CD4-positive, CD25-positive, alpha-beta regulatory T cell (primary cell): ENCODE measurements around the gene BACE2. TPM values are rescaled to one million over a fixed set of nuclear protein-coding genes. Genes with fewer than 3 reads are reported as not detected.

ENCODE experiments used
- ATAC-seq, 2 donors: fragments of 150-1000 bp; cut with Tn5 transposase; one replicate each; pipeline ENCODE4 v1.10.0; 2021; ENCODE audit warnings: low read depth in 2 of 2, moderate number of reproducible peaks in 2 of 2, moderate library complexity in 1 of 2
- DNase-seq, 3 donors: peaks; one replicate each; pipeline versions ENCODE4 v3.0.0 to v3.0.0-alpha.2; 2012 to 2022; ENCODE audit warnings: mixed read lengths in 1 of 3
- H3K27ac ChIP-seq: one replicate; pipeline ENCODE4 v1.7.0; 2013; ENCODE audit warnings: mild to moderate bottlenecking, low read length; ENCODE audit not compliant: insufficient read depth, poor library complexity, severe bottlenecking
- H3K27me3 ChIP-seq: one replicate; pipeline ENCODE4 v1.7.0; 2013; ENCODE audit warnings: low read length; ENCODE audit not compliant: control insufficient read depth, insufficient read depth
- H3K36me3 ChIP-seq: one replicate; pipeline ENCODE4 v1.7.0; 2013; ENCODE audit warnings: mild to moderate bottlenecking, low read length, moderate library complexity; ENCODE audit not compliant: control insufficient read depth, insufficient read depth
- H3K4me1 ChIP-seq: 2 replicates; pipeline ENCODE4 v1.7.0; 2013; ENCODE audit warnings: mild to moderate bottlenecking, low read length; ENCODE audit not compliant: insufficient read depth, control insufficient read depth, poor library complexity, severe bottlenecking
- H3K4me3 ChIP-seq: one replicate; pipeline ENCODE4 v1.7.0; 2013; ENCODE audit warnings: low read depth, mild to moderate bottlenecking, low read length, moderate library complexity
- H3K9me3 ChIP-seq, 2 experiments: 1 replicate in 1 of 2; 2 replicates in 1 of 2; pipeline ENCODE4 v1.7.0; 2013; ENCODE audit warnings: low read length in 2 of 2, mild to moderate bottlenecking in 1 of 2, moderate library complexity in 1 of 2; ENCODE audit not compliant: control insufficient read depth in 2 of 2
- H3K27ac Mint-ChIP-seq, 3 donors: one replicate each; pipeline ENCODE4 v1.8.0; 2020 to 2022; ENCODE audit warnings: mild to moderate bottlenecking in 3 of 3, mixed read lengths in 3 of 3, moderate library complexity in 2 of 3
- H3K27me3 Mint-ChIP-seq: one replicate; pipeline ENCODE4 v1.8.0; 2022; ENCODE audit warnings: mild to moderate bottlenecking, mixed read lengths
- H3K36me3 Mint-ChIP-seq: one replicate; pipeline ENCODE4 v1.8.0; 2020; ENCODE audit warnings: mixed read lengths
- H3K4me1 Mint-ChIP-seq, 4 donors: one replicate each; pipeline ENCODE4 v1.8.0; 2020 to 2022; ENCODE audit warnings: mixed read lengths in 4 of 4, mild to moderate bottlenecking in 1 of 4
- H3K4me3 Mint-ChIP-seq, 4 donors: one replicate each; pipeline ENCODE4 v1.8.0; 2020 to 2022; ENCODE audit warnings: mild to moderate bottlenecking in 4 of 4, mixed read lengths in 4 of 4, moderate library complexity in 3 of 4
- H3K9me3 Mint-ChIP-seq, 7 donors: one replicate each; pipeline ENCODE4 v1.8.0; 2020 to 2022; ENCODE audit warnings: mixed read lengths in 7 of 7, mild to moderate bottlenecking in 3 of 7, moderate library complexity in 2 of 7
- polyA plus RNA-seq, 4 donors: library from polyadenylated mRNA; unstranded; fragments of 300-500 nt; fragmentation: Illumina TruSeq; gene quantifications; one replicate each; pipeline ENCODE4 v1.2.3, GENCODE V29; 2021
- total RNA-seq: library from RNA; stranded (reverse); gene quantifications from one replicate; pipeline ENCODE4 v1.2.3, GENCODE V29; 2022

BACE2 gene
- total and polyA plus RNA-seq, 5 donors from 2014 or later: 0.70 to 2.5 (median 1.1) TPM

- Mint-ChIP-seq H3K9me3 (peaks cover 0 to 2% (median 0%) of the 10 kb centered on the region in 7 donors), H3K27me3 (no peaks in the 10 kb centered on the region), H3K27ac (no peak overlapping the region), H3K4me1 (no peaks in the 10 kb centered on the region), H3K36me3 (no peaks in the 10 kb centered on the region), H3K4me3 (no peak overlapping the region)
- no peaks in the 10 kb centered on the region for H3K36me3 ChIP-seq
- no peak for DNase-seq
- H3K27ac ChIP-seq: no peak overlapping the region
- H3K9me3 ChIP-seq: no peaks in the 10 kb centered on the region
- no peak for ATAC-seq
- H3K27me3 ChIP-seq: no peaks in the 10 kb centered on the region
- no peak overlapping the region for H3K4me3 ChIP-seq
- no peaks in the 10 kb centered on the region for H3K4me1 ChIP-seq
Observed at GRCh38 chr21:41209016-41209619, 41.2 kb downstream of the BACE2 start.

DNA sequence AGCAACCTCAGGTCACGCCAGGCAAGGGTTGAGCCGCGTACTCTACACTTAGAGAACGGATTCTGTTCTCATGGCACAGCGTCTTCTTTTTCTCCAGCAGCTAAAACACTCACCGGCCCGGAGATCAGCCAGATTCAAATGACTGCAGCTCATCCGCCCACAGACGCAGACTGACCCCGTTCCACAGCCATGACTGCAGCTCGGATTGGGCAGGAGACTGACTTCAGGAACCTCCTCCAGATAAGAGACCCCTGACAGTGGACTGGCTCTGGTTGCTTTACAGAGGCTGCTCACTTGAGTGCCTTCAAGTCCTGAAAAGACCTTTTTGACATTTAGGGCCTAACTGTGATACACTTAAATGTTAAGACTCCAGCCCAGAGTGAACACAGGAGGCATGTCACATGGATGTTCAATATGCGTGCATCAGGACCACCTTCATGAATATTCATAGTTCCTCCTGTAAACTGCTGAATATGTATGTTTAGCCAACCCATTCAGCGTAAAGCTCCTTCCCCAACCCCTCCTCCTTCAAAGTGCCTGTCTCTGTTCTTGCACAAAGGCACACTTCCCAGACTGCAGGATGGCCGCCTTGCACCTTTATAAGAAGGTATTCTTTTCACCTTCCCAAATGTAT is 42.6 kb downstream of the BACE2 start:
- DNase-seq: no peak

DNA sequence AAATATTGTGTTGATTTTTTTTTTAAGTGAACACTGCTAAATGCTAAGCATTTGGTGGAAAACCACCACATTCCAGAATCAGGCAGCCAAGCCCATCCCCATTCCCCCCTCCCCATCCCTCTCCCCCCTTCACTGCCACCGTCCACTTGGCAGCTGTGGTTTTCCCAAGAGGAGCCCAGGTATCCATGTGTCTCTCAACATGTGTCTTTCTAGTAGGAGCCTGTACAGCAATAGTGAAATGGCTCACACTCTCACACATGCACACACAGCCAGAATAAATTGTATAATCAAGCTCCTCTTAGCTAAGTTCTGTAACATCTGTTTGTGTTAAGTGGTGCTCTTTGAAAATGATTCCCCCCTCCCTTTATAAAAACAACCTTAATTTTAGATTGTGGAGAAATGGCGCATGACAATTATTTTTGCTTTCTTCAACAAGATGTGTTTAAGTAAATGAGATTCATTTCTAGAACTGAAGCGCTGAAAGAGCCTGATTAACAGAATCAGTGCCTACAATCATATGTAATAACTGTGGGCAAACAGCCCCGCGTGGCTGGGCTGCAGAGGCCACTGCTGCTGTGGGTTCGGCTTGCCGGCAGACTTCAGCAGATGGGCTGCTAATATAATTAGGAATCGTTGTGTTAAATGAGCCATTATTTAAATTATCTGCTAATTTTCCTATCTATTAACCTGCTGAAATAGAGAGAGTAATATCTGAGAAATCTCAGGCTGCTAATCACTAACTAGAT is 43.3 kb downstream of the BACE2 start:
- no peaks in the 10 kb centered on the region for H3K27me3 ChIP-seq
- no peaks in the 10 kb centered on the region for H3K36me3 ChIP-seq
- DNase-seq (no peak), ATAC-seq (no peak)
- Mint-ChIP-seq H3K4me3 (no peak overlapping the region), H3K27ac (no peak overlapping the region), H3K36me3 (no peaks in the 10 kb centered on the region), H3K4me1 (no peaks in the 10 kb centered on the region), H3K9me3 (peaks cover 0 to 2% (median 0%) of the 10 kb centered on the region in 7 donors), H3K27me3 (no peaks in the 10 kb centered on the region)
- no peaks in the 10 kb centered on the region for H3K9me3 ChIP-seq
- H3K4me3 ChIP-seq: no peak overlapping the region
- no peaks in the 10 kb centered on the region for H3K4me1 ChIP-seq
- H3K27ac ChIP-seq: no peak overlapping the region

More for the DNA sequence above, 42.6 kb downstream of the BACE2 start:
- Mint-ChIP-seq H3K27ac (no peak overlapping the region), H3K4me1 (no peaks in the 10 kb centered on the region), H3K9me3 (peaks cover 0 to 2% (median 0%) of the 10 kb centered on the region in 7 donors), H3K36me3 (no peaks in the 10 kb centered on the region), H3K4me3 (no peak overlapping the region), H3K27me3 (no peaks in the 10 kb centered on the region)
- H3K27me3 ChIP-seq: no peaks in the 10 kb centered on the region
- no peaks in the 10 kb centered on the region for H3K9me3 ChIP-seq
- no peak for ATAC-seq
- H3K27ac ChIP-seq: no peak overlapping the region
- no peaks in the 10 kb centered on the region for H3K36me3 ChIP-seq
- H3K4me1 ChIP-seq: no peaks in the 10 kb centered on the region
- no peak overlapping the region for H3K4me3 ChIP-seq

GRCh38 chr21:41213021-41213420 is 45.1 kb downstream of the BACE2 start:
- peaks cover 0 to 2% (median 0%) of the 10 kb centered on the region in 7 donors for H3K9me3 Mint-ChIP-seq
- H3K27ac ChIP-seq: no peak overlapping the region
- H3K27ac Mint-ChIP-seq: no peak overlapping the region
- H3K27me3 Mint-ChIP-seq: no peaks in the 10 kb centered on the region
- no peak overlapping the region for H3K4me3 ChIP-seq
- H3K4me3 Mint-ChIP-seq: no peak overlapping the region
- H3K4me1 ChIP-seq: no peaks in the 10 kb centered on the region
- ATAC-seq: no peak
- H3K27me3 ChIP-seq: no peaks in the 10 kb centered on the region
- no peaks in the 10 kb centered on the region for H3K36me3 Mint-ChIP-seq
- no peaks in the 10 kb centered on the region for H3K4me1 Mint-ChIP-seq
- no peak for DNase-seq
- no peaks in the 10 kb centered on the region for H3K36me3 ChIP-seq
- H3K9me3 ChIP-seq: no peaks in the 10 kb centered on the region

GRCh38 chr21:41215856-41216408 is 48.0 kb downstream of the BACE2 start:
- no peaks in the 10 kb centered on the region for H3K27me3 Mint-ChIP-seq
- Histone ChIP-seq H3K4me1 (no peaks in the 10 kb centered on the region), H3K9me3 (no peaks in the 10 kb centered on the region), H3K27me3 (no peaks in the 10 kb centered on the region), H3K27ac (no peak overlapping the region), H3K4me3 (no peak overlapping the region), H3K36me3 (no peaks in the 10 kb centered on the region)
- no peaks in the 10 kb centered on the region for H3K36me3 Mint-ChIP-seq
- peaks cover 0 to 2% (median 0%) of the 10 kb centered on the region in 7 donors for H3K9me3 Mint-ChIP-seq
- no peak overlapping the region for H3K4me3 Mint-ChIP-seq
- no peaks in the 10 kb centered on the region for H3K4me1 Mint-ChIP-seq
- DNase-seq (no peak), ATAC-seq (no peak)
- no peak overlapping the region for H3K27ac Mint-ChIP-seq

GRCh38 chr21:41216486-41216885 is 48.5 kb downstream of the BACE2 start:
- no peak overlapping the region for H3K27ac ChIP-seq
- H3K36me3 Mint-ChIP-seq: no peaks in the 10 kb centered on the region
- H3K4me3 Mint-ChIP-seq: no peak overlapping the region
- H3K4me1 Mint-ChIP-seq: no peaks in the 10 kb centered on the region
- H3K4me1 ChIP-seq: no peaks in the 10 kb centered on the region
- H3K36me3 ChIP-seq: no peaks in the 10 kb centered on the region
- H3K4me3 ChIP-seq: no peak overlapping the region
- H3K27me3 ChIP-seq: no peaks in the 10 kb centered on the region
- H3K27ac Mint-ChIP-seq: no peak overlapping the region
- H3K9me3 Mint-ChIP-seq: peaks cover 0 to 2% (median 0%) of the 10 kb centered on the region in 7 donors
- no peak for DNase-seq
- H3K9me3 ChIP-seq: no peaks in the 10 kb centered on the region
- ATAC-seq: no peak
- H3K27me3 Mint-ChIP-seq: no peaks in the 10 kb centered on the region

DNA sequence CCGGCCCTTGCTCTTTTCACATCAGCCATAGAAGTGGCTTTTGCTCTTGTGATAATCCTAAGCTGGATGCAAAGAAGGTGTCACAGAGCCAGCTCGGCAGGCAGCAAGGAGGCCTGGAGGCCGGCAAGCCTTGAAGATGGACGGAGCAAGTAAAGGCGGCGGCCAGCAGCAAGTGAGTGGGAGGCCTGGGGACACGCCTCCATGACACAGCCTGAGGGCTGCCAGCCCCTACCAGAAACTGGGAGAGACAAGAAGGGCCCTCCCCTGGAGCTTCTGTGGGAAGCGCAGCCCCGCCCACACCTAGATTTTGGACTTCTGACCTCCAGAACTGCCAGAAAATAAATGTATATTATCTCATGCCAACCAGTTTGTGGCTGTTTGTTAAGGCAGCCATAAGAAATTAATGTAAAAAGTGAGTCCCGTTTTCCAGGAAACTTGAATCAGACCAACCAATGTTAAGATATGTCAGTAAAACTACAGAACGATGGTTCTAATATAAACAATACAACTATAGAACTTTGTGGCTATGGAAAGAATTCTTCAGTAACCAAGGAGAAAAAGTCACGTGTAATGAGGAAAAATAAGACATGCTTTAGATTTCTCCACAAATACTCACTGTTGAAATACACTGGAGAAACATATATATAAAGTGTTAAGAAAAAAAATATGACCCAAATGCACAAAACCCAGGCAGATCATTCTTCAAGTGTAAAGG is 49.9 kb downstream of the BACE2 start:
- H3K36me3 Mint-ChIP-seq: no peaks in the 10 kb centered on the region
- H3K27me3 ChIP-seq: no peaks in the 10 kb centered on the region
- no peak overlapping the region for H3K27ac ChIP-seq
- H3K36me3 ChIP-seq: no peaks in the 10 kb centered on the region
- no peak overlapping the region for H3K4me3 ChIP-seq
- H3K4me1 ChIP-seq: no peaks in the 10 kb centered on the region
- H3K9me3 Mint-ChIP-seq: peaks cover 0 to 2% (median 0%) of the 10 kb centered on the region in 7 donors
- H3K4me1 Mint-ChIP-seq: no peaks in the 10 kb centered on the region
- H3K9me3 ChIP-seq: no peaks in the 10 kb centered on the region
- DNase-seq: no peak
- no peak overlapping the region for H3K4me3 Mint-ChIP-seq
- ATAC-seq: no peak
- H3K27me3 Mint-ChIP-seq: no peaks in the 10 kb centered on the region
- no peak overlapping the region for H3K27ac Mint-ChIP-seq
